ENCODE results near the gene FAM3A. TPM values are rescaled to one million over a fixed set of nuclear protein-coding genes. Genes with fewer than 3 reads are reported as not detected.

The FAM3A gene
- total RNA-seq, 1 experiment from 2014 or later: 47.1 TPM

DNA sequence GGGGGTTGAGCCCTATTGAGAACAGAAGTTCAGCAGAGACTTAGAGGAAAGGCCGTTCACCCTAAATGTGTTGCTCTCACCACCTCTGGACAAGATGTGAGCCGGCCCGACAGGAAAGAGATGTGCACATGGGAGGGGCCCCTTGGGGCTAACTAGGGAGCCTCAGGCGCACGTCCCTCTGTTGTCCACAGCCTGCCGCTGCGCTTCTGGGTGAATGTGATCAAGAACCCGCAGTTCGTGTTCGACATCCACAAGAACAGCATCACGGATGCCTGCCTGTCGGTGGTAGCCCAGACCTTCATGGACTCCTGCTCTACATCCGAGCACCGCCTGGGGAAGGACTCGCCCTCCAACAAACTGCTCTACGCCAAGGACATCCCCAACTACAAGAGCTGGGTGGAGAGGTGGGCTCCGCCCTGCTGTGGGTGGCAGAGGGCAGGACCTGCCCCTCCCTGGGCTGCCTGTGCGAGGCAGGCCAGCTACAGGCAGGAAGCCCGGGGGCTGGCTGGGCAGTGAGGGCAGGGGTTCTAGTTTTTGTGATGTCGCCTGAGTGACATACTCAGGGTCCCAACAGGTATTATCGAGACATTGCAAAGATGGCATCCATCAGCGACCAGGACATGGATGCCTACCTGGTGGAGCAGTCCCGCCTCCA is 45.0 kb downstream of the FAM3A start:
- in situ Hi-C loops (cut with HindIII; ENCODE audit: low pct_unique_long_range_greater_than_20kb, low sequenced_read_pairs): no loop called here
- DNase-seq (ENCODE audit: low read depth): no peak

- DNase-seq (ENCODE audit: low read depth): no peak
- in situ Hi-C loops (cut with HindIII; ENCODE audit: low pct_unique_long_range_greater_than_20kb, low sequenced_read_pairs): no loop called here
Measured at GRCh38 chrX:154470434-154470833, 45.6 kb downstream of the FAM3A start.

GRCh38 chrX:154469880-154470279 is 46.2 kb downstream of the FAM3A start:
- in situ Hi-C loops (cut with HindIII; ENCODE audit: low pct_unique_long_range_greater_than_20kb, low sequenced_read_pairs): no loop called here
- DNase-seq (ENCODE audit: low read depth): no peak

DNA sequence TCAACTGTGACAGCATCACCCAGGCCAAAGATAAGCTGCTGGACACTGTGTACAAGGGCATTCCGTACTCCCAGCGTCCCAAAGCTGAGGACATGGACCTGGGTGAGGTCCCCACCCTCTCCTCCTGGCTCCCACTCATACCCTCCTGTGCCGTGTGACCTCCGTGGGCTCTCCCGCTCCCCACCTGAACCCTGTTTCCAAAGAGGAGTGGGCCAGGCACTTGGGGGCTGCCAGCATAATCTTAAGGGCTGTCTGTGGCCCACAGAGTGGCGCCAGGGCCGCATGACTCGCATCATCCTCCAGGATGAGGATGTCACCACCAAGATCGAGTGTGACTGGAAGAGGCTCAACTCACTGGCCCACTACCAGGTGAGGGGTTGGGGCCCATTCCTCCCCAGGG is 46.9 kb downstream of the FAM3A start:
- no peak for DNase-seq (ENCODE audit: low read depth)
- in situ Hi-C loops (cut with HindIII; ENCODE audit: low pct_unique_long_range_greater_than_20kb, low sequenced_read_pairs): no loop called here

DNA sequence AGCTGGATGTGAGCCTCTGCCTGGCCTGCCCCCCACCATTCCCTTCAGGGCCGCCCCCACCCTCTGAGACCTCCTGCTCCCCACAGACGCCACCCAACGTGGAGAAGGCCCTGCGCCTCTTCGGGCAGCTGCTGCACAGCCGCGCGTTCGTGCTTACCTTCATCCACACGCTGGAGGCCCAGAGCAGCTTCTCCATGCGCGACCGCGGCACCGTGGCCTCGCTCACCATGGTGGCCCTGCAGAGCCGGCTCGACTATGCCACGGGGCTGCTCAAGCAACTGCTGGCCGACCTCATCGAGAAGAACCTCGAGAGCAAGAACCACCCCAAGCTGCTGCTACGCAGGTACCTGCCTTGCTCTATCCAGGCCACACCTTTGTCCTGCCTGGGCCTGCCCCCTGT is 47.8 kb downstream of the FAM3A start:
- no peak for DNase-seq (ENCODE audit: low read depth)
- in situ Hi-C loops (cut with HindIII; ENCODE audit: low pct_unique_long_range_greater_than_20kb, low sequenced_read_pairs): no loop called here

GRCh38 chrX:154467556-154467955 is 48.5 kb downstream of the FAM3A start:
- in situ Hi-C loops (cut with HindIII; ENCODE audit: low pct_unique_long_range_greater_than_20kb, low sequenced_read_pairs): no loop called here
- DNase-seq (ENCODE audit: low read depth): no peak

DNA sequence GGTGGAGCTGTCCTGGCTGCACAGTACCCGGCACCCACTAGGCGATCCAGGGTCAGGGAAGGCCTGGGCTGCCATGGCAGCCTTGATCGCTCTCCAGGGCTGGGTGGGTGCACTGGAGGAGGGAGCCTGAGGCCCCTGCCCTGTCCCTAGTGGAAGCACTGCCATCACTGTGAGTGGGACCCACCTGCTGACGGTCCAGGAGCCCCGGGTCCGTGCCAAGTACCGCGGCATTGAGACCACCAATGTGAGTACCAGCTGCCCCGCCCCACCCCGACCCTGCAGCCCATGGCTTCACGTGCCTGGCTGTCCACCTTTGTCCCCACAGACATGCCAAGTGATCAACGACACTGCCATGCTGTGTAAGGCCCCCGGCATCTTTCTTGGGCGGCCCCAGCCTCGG is 49.1 kb downstream of the FAM3A start:
- in situ Hi-C loops (cut with HindIII; ENCODE audit: low pct_unique_long_range_greater_than_20kb, low sequenced_read_pairs): no loop called here
- DNase-seq (ENCODE audit: low read depth): no peak

DNA sequence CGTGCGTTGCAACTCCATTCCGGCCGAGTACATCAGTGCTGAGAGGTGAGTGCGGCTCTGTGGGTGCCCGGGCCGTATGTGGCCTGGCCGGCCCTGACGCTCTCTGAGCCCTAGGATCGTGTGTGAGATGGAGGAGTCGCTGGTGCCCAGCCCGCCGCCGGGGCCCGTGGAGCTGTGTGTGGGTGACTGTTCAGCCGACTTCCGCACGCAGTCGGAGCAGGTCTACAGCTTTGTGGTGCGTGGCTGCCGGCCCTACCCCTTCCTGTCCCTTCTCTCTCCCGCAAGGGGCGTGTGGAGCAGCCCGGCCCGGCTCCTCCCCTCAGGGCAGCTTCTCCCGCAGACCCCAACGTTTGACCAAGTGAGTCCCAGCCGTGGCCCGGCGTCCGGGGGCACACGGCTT is 50.0 kb downstream of the FAM3A start:
- no peak for DNase-seq (ENCODE audit: low read depth)

DNA sequence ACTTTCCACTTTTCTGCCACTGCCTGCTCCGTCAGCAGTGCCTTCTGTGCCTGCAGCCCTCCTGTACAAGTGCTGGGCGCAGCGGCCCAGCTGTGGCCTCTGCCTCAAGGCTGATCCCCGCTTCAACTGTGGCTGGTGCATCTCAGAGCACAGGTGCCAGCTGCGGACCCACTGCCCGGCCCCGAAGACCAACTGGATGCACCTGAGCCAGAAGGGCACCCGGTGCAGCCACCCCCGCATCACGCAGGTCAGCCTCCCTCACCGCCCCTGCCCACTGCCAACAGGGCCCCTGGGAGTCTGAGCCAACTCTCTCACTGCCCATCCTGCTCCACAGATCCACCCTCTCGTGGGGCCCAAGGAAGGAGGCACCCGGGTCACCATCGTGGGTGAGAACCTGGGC is 50.4 kb downstream of the FAM3A start:
- no peak for DNase-seq (ENCODE audit: low read depth)
- in situ Hi-C loops (cut with HindIII; ENCODE audit: low pct_unique_long_range_greater_than_20kb, low sequenced_read_pairs): no loop called here

More for the DNA sequence above, 50.0 kb downstream of the FAM3A start:
- in situ Hi-C loops (cut with HindIII; ENCODE audit: low pct_unique_long_range_greater_than_20kb, low sequenced_read_pairs): no loop called here

GRCh38 chrX:154464806-154465365 is 51.1 kb downstream of the FAM3A start:
- in situ Hi-C loops (cut with HindIII; ENCODE audit: low pct_unique_long_range_greater_than_20kb, low sequenced_read_pairs): no loop called here
- no peak for DNase-seq (ENCODE audit: low read depth)

DNA sequence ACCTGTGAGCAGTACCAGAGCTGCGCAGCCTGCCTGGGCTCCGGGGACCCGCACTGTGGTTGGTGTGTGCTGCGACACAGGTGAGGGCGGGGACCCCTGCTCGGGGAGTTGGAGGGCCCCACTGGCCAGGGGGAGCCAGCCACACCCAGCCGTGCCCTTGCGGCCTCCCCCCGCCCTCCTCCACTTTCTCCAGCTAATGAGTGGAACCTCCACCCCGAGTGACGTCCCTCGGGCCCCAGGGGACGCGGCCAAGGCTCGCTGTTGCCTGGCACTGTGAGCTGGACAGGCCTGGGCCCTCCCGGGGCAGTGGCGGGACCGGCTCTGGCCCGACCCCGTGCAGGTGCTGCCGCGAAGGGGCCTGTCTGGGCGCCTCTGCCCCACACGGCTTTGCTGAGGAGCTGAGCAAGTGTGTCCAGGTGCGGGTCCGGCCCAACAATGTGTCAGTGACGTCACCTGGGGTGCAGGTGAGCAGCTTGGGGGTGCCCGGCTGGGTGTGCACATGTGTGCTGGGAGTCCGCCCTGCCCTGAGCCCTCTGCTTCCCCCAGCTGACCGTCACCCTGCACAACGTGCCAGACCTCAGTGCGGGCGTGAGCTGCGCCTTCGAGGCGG is 52.3 kb downstream of the FAM3A start:
- DNase-seq (ENCODE audit: low read depth): no peak
- in situ Hi-C loops (cut with HindIII; ENCODE audit: low pct_unique_long_range_greater_than_20kb, low sequenced_read_pairs): no loop called here

DNA sequence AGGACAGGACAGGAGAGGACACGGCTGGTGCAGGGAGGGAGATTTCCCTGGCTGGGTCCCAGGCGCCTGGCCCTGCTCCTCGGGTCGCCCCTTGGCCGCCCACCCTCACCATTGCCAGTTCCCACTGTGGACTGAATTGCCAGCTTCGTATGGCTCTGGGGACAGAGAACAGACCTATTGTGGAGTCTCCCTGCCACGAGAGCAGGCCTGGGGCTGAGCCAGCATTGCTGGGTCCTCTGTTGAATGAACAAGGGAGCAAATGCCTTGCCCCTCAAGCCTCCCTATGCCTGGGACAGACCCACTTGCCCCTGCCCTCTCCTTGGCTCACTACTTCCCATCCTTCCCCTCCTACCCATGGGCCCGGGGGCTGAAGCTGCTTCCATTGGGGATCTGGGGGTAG is 53.6 kb downstream of the FAM3A start:
- no peak for DNase-seq (ENCODE audit: low read depth)
- in situ Hi-C loops (cut with HindIII; ENCODE audit: low pct_unique_long_range_greater_than_20kb, low sequenced_read_pairs): no loop called here

- no peak for DNase-seq (ENCODE audit: low read depth)
- in situ Hi-C loops (cut with HindIII; ENCODE audit: low pct_unique_long_range_greater_than_20kb, low sequenced_read_pairs): no loop called here
Measured at GRCh38 chrX:154460326-154460725, 55.7 kb downstream of the FAM3A start.

- in situ Hi-C loops (cut with HindIII; ENCODE audit: low pct_unique_long_range_greater_than_20kb, low sequenced_read_pairs): no loop called here
Measured at GRCh38 chrX:154459832-154460231, 56.2 kb downstream of the FAM3A start.

GRCh38 chrX:154458954-154459778 is 56.9 kb downstream of the FAM3A start:
- in situ Hi-C loops (cut with HindIII; ENCODE audit: low pct_unique_long_range_greater_than_20kb, low sequenced_read_pairs): no loop called here

More at GRCh38 chrX:154459832-154460231, 56.2 kb downstream of the FAM3A start:
- DNase-seq (ENCODE audit: low read depth): no peak

GRCh38 chrX:154458116-154458953 is 57.7 kb downstream of the FAM3A start, which contains the start of gene PLXNA3:
PLXNA3 (plus strand) TSS chrX:154458281; CDS start chrX:154460184, 1,903 bp downstream.
- in situ Hi-C loops (cut with HindIII; ENCODE audit: low pct_unique_long_range_greater_than_20kb, low sequenced_read_pairs): no loop called here
- DNase-seq (ENCODE audit: low read depth): no peak

More at GRCh38 chrX:154458954-154459778, 56.9 kb downstream of the FAM3A start:
- peak; percentile 11 for DNase-seq (ENCODE audit: low read depth)

- in situ Hi-C loops (cut with HindIII; ENCODE audit: low pct_unique_long_range_greater_than_20kb, low sequenced_read_pairs): no loop called here
- DNase-seq (ENCODE audit: low read depth): peak; percentile 30
Measured at GRCh38 chrX:154457491-154458115, 58.4 kb downstream of the FAM3A start.
